Endothelial cell of umbilical vein (primary cell): Measurements from ENCODE around the gene PLEKHG7. TPM values are rescaled to one million over a fixed set of nuclear protein-coding genes. Genes with fewer than 3 reads are reported as not detected.

Experiments
- BruUV-seq: library from RNA; stranded (reverse); fragments of 400-500 nt; replicated peaks from 2 replicates; lab custom pipeline; 2021; lab: Mats Ljungman, UMichigan
- CTCF ChIA-PET: fragments of 300-600, 350-600 bp; sonication (Branson Sonifier 250); formaldehyde crosslinking; loops from one replicate; lab custom pipeline; 2021; ENCODE audit warnings: antibody characterized with exemption, inconsistent platforms; lab: Charles Lee
- POLR2A ChIA-PET: fragments of 300-600, 350-600 bp; sonication (Branson Sonifier 250); formaldehyde crosslinking; loops from one replicate; lab custom pipeline; 2021; ENCODE audit warnings: antibody characterized with exemption, inconsistent platforms; lab: Charles Lee
- DNase-seq: peaks from one replicate; pipeline ENCODE4 v3.0.0-alpha.2; 2011; ENCODE audit warnings: low read depth, low spot score
- FAIRE-seq: peaks from 2 replicates; lab custom pipeline; 2011; peaks lifted over from hg19 to GRCh38; lab: Jason Lieb, UNC
- H2AFZ ChIP-seq: 2 replicates; pipeline ENCODE4 v1.6.0; 2012; ENCODE audit warnings: low read depth, low read length, control low read depth, inconsistent platforms
- H3K27ac ChIP-seq: 2 replicates; pipeline ENCODE4 v1.5.1; 2011; ENCODE audit warnings: low read depth, mild to moderate bottlenecking, control low read depth, low read length, moderate library complexity; ENCODE audit not compliant: insufficient read depth
- H3K27me3 ChIP-seq, 2 experiments: 2 replicates each; pipeline versions ENCODE4 v1.6.0 to v1.6.1; 2011; ENCODE audit warnings: low read length in 2 of 2, mixed read lengths in 1 of 2; ENCODE audit not compliant: control insufficient read depth in 2 of 2, insufficient read depth in 2 of 2
- H3K36me3 ChIP-seq, 2 experiments: 2 replicates in 1 of 2; 3 replicates in 1 of 2; pipeline ENCODE4 v1.5.1; 2011; ENCODE audit warnings: low read length in 2 of 2, mild to moderate bottlenecking in 1 of 2, moderate library complexity in 1 of 2; ENCODE audit not compliant: control insufficient read depth in 2 of 2, insufficient read depth in 2 of 2; ENCODE audit errors: extremely low read depth in 1 of 2
- H3K4me1 ChIP-seq: 3 replicates; pipeline ENCODE4 v1.5.1; 2011; ENCODE audit warnings: mild to moderate bottlenecking, low read length; ENCODE audit not compliant: control insufficient read depth, insufficient read depth; ENCODE audit errors: extremely low read depth
- H3K4me2 ChIP-seq: 2 replicates; pipeline ENCODE4 v1.6.1; 2011; ENCODE audit warnings: low read length, control low read depth, mixed read lengths; ENCODE audit not compliant: insufficient read depth
- H3K4me3 ChIP-seq, 3 experiments: fragments of 200-600 bp in 1 of 3; sonication (generic), shearing (Covaris generic) in 1 of 3; replicated peaks in 1 of 3; 2 replicates each; pipeline ENCODE4 v1.5.1; 2011 to 2016; ENCODE audit warnings: control low read depth in 3 of 3, low read length in 3 of 3, mild to moderate bottlenecking in 2 of 3, inconsistent platforms in 1 of 3, low read depth in 1 of 3, moderate library complexity in 1 of 3; ENCODE audit not compliant: insufficient read depth in 1 of 3
- H3K79me2 ChIP-seq: 2 replicates; pipeline ENCODE4 v1.6.0; 2012; ENCODE audit warnings: low read length, inconsistent platforms; ENCODE audit not compliant: control insufficient read depth, insufficient read depth
- H3K9ac ChIP-seq: replicated peaks from 2 replicates; pipeline ENCODE3; 2011; ENCODE audit warnings: low read length, control low read depth; ENCODE audit not compliant: insufficient read depth; ENCODE audit errors: extremely low read depth
- H3K9me1 ChIP-seq: replicated peaks from 3 replicates; pipeline ENCODE4 v1.6.0; 2011; ENCODE audit warnings: mild to moderate bottlenecking, low read length; ENCODE audit not compliant: control insufficient read depth, insufficient read depth; ENCODE audit errors: extremely low read depth
- H3K9me3 ChIP-seq: replicated peaks from 2 replicates; pipeline ENCODE4 v1.5.1; 2012; ENCODE audit warnings: low read length, inconsistent platforms; ENCODE audit not compliant: control insufficient read depth, insufficient read depth
- H4K20me1 ChIP-seq: replicated peaks from 2 replicates; pipeline ENCODE3; 2011; ENCODE audit warnings: mild to moderate bottlenecking, low read length; ENCODE audit not compliant: control insufficient read depth, insufficient read depth; ENCODE audit errors: extremely low read depth
- CTCF ChIP-seq, 2 donors: IDR thresholded peaks; 1 replicate in 1 of 2; 2 replicates in 1 of 2; pipeline ENCODE4 v1.5.1; 2011; ENCODE audit warnings: low read length in 2 of 2, mild to moderate bottlenecking in 2 of 2, moderate library complexity in 2 of 2, control low read depth in 1 of 2, inconsistent platforms in 1 of 2, low read depth in 1 of 2; ENCODE audit not compliant: insufficient read depth in 1 of 2; ENCODE audit errors: extremely low read depth in 1 of 2
- EZH2 ChIP-seq: IDR thresholded peaks from 2 replicates; pipeline ENCODE4 v1.6.1; 2012; ENCODE audit warnings: borderline replicate concordance, low read depth, mild to moderate bottlenecking, moderate library complexity, low read length, inconsistent platforms; ENCODE audit not compliant: severe bottlenecking
- FOS ChIP-seq: IDR thresholded peaks from 2 replicates; pipeline ENCODE4 v1.6.1; 2011; ENCODE audit warnings: mild to moderate bottlenecking, low read length, moderate library complexity, borderline replicate concordance; ENCODE audit not compliant: insufficient read depth
- GATA2 ChIP-seq: IDR thresholded peaks from 2 replicates; pipeline ENCODE4 v1.7.0; 2011; ENCODE audit warnings: low read depth, mild to moderate bottlenecking, moderate library complexity, mixed read lengths, low read length; ENCODE audit not compliant: insufficient read length, insufficient read depth
- JUN ChIP-seq: IDR thresholded peaks from 2 replicates; pipeline ENCODE4 v1.6.1; 2011; ENCODE audit warnings: borderline replicate concordance, low read depth; ENCODE audit not compliant: insufficient read length, insufficient read depth
- MAX ChIP-seq: IDR thresholded peaks from 2 replicates; pipeline ENCODE4 v1.6.1; 2011; ENCODE audit not compliant: insufficient read depth, insufficient read length
- MYC ChIP-seq: IDR thresholded peaks from one replicate; pipeline ENCODE4 v1.6.1; 2011; ENCODE audit warnings: mild to moderate bottlenecking, low read depth, low read length
- POLR2A ChIP-seq: IDR thresholded peaks from 2 replicates; pipeline ENCODE4 v1.6.1; 2012; ENCODE audit warnings: low read depth, mild to moderate bottlenecking, control low read depth, low read length
- POLR2AphosphoS5 ChIP-seq: IDR thresholded peaks from 2 replicates; pipeline ENCODE4 v1.6.1; 2012; ENCODE audit warnings: low read depth, mild to moderate bottlenecking, control low read depth, low read length, moderate library complexity; ENCODE audit not compliant: insufficient read depth
- dilution Hi-C: fragments of 300-500 bp; cut with MboI; formaldehyde crosslinking; loops from one replicate; pipeline ENCODE4 v1.15.0; 2019; ENCODE audit warnings: low sequenced_read_pairs; ENCODE audit not compliant: extremely low pct_ligation_motif_present
- intact Hi-C: fragments of 100-400 bp; cut with micrococcal nuclease; formaldehyde crosslinking; loops from one replicate; pipeline ENCODE4 v1.10.0; 2022
- polyA plus RNA-seq, 4 experiments: library from polyadenylated mRNA; depleted of rRNA in 3 of 4; stranded (reverse) in 3 of 4; unstranded in 1 of 4; fragments of >200 nt; gene quantifications; 2 replicates each; pipeline versions ENCODE4 v1.2.1 to v1.2.3, GENCODE V29; 2011 to 2012; ENCODE audit warnings: missing spikeins in 1 of 4
- total RNA-seq: library from RNA; stranded (reverse); gene quantifications from 2 replicates; pipeline ENCODE4 v1.2.3, GENCODE V29; 2021

The PLEKHG7 gene
- total and polyA plus RNA-seq, 2 donors (not counting 3 experiments of a cell fraction or from before 2014, with no cell fraction given), result not detected

GRCh38 chr12:92719674-92720073, 16.9 kb downstream of the PLEKHG7 start:
- Histone ChIP-seq H3K79me2 (no peaks in the 10 kb centered on the region), H3K27me3 (no peaks in the 10 kb centered on the region), H3K9me3 (no peaks in the 10 kb centered on the region), H3K4me2 (no peak overlapping the region), H2AFZ (no peak overlapping the region), H3K9ac (no peak overlapping the region), H3K4me1 (no peaks in the 10 kb centered on the region), H4K20me1 (no peaks in the 10 kb centered on the region), H3K4me3 (no peak overlapping the region), H3K27ac (no peak overlapping the region), H3K9me1 (no peaks in the 10 kb centered on the region), H3K36me3 (no peaks in the 10 kb centered on the region)
- CTCF ChIA-PET, result interaction anchor here (1.8 kb wide), 1 partner anchor 700 kb away, joined by 4 read pairs; no protein-coding TSS in a partner anchor
- no peak for TF ChIP-seq GATA2
- no peak for TF ChIP-seq EZH2
- no peak for TF ChIP-seq MAX
- no peak for TF ChIP-seq CTCF (IDR thresholded peaks at IDR 0.05; ENCODE audit: extremely low read depth in 1 of 2, insufficient read depth in 1 of 2, low read depth in 1 of 2, low read length in 2 of 2)
- no peak for TF ChIP-seq JUN
- TF ChIP-seq MYC, result no peak
- TF ChIP-seq POLR2AphosphoS5, result no peak
- no peak for TF ChIP-seq FOS
- TF ChIP-seq POLR2A, result no peak
- FAIRE-seq (no peak), DNase-seq (no peak)
- POLR2A ChIA-PET, result no interaction called here
- dilution Hi-C loops, result no loop called here
- no TSS peak for BruUV-seq
- intact Hi-C loops, result loop anchor here (5.0 kb wide), 1 partner anchor 698 kb away; no protein-coding TSS in a partner anchor
